Trophoblast cell (in vitro differentiated cells and primary cell): ENCODE results near the gene SBNO2.

ENCODE experiments used
- DNase-seq, 2 donors: peaks; one replicate each; pipeline ENCODE4 v3.0.0-alpha.2; 2016
- H2AFZ ChIP-seq: 2 replicates; pipeline ENCODE4 v1.6.1; 2013; ENCODE audit warnings: low read length, moderate library complexity, mild to moderate bottlenecking; ENCODE audit not compliant: insufficient read depth, poor library complexity
- H2AK5ac ChIP-seq: 2 replicates; pipeline ENCODE4 v1.6.1; 2013; ENCODE audit warnings: mild to moderate bottlenecking, low read length
- H2BK120ac ChIP-seq: 2 replicates; pipeline ENCODE4 v1.6.1; 2013; ENCODE audit warnings: low read length, mild to moderate bottlenecking, moderate library complexity; ENCODE audit not compliant: insufficient read depth, poor library complexity
- H2BK12ac ChIP-seq: 2 replicates; pipeline ENCODE4 v1.6.1; 2013; ENCODE audit warnings: mild to moderate bottlenecking, low read length, moderate library complexity
- H2BK5ac ChIP-seq: 2 replicates; pipeline ENCODE4 v1.6.1; 2013; ENCODE audit warnings: low read length, low read depth, moderate library complexity, mild to moderate bottlenecking; ENCODE audit not compliant: poor library complexity
- H3K14ac ChIP-seq: 2 replicates; pipeline ENCODE4 v1.6.1; 2013; ENCODE audit warnings: mild to moderate bottlenecking, low read length
- H3K18ac ChIP-seq: 2 replicates; pipeline ENCODE4 v1.6.1; 2013; ENCODE audit warnings: mild to moderate bottlenecking, low read length
- H3K23ac ChIP-seq: 2 replicates; pipeline ENCODE4 v1.6.1; 2013; ENCODE audit warnings: low read length
- H3K27ac ChIP-seq: 2 replicates; pipeline ENCODE4 v1.5.1; 2013; ENCODE audit warnings: low read depth, mild to moderate bottlenecking, inconsistent platforms, low read length, moderate library complexity
- H3K27me3 ChIP-seq: 2 replicates; pipeline ENCODE4 v1.6.1; 2013; ENCODE audit warnings: inconsistent platforms, mild to moderate bottlenecking, low read length, moderate library complexity; ENCODE audit not compliant: insufficient read depth
- H3K36me3 ChIP-seq, 2 experiments: 1 replicate in 1 of 2; 2 replicates in 1 of 2; pipeline ENCODE4 v1.6.1; 2013; ENCODE audit warnings: low read length in 2 of 2, mild to moderate bottlenecking in 2 of 2, moderate library complexity in 1 of 2; ENCODE audit not compliant: insufficient read depth in 2 of 2, control insufficient read depth in 1 of 2
- H3K4ac ChIP-seq: 2 replicates; pipeline ENCODE4 v1.6.1; 2013; ENCODE audit warnings: low read depth, mild to moderate bottlenecking, low read length, moderate library complexity
- H3K4me1 ChIP-seq, 2 experiments: 1 replicate in 1 of 2; 2 replicates in 1 of 2; pipeline ENCODE4 v1.6.1; 2013; ENCODE audit warnings: low read length in 2 of 2, mild to moderate bottlenecking in 2 of 2, moderate library complexity in 1 of 2; ENCODE audit not compliant: insufficient read depth in 2 of 2, control insufficient read depth in 1 of 2
- H3K4me2 ChIP-seq: 2 replicates; pipeline ENCODE4 v1.6.1; 2013; ENCODE audit warnings: inconsistent platforms, mild to moderate bottlenecking, low read length, moderate library complexity
- H3K4me3 ChIP-seq: 2 replicates; pipeline ENCODE4 v1.5.1; 2013; ENCODE audit warnings: mild to moderate bottlenecking, low read depth, low read length, inconsistent platforms
- H3K79me1 ChIP-seq: one replicate; pipeline ENCODE4 v1.6.1; 2013; ENCODE audit warnings: low read length
- H3K79me2 ChIP-seq: 2 replicates; pipeline ENCODE4 v1.6.1; 2013; ENCODE audit warnings: low read length, mild to moderate bottlenecking; ENCODE audit not compliant: control insufficient read depth, insufficient read depth, poor library complexity
- H3K9ac ChIP-seq: 2 replicates; pipeline ENCODE4 v1.6.1; 2013; ENCODE audit warnings: mild to moderate bottlenecking, low read length
- H3K9me3 ChIP-seq: 2 replicates; pipeline ENCODE4 v1.6.1; 2013; ENCODE audit warnings: low read depth, mild to moderate bottlenecking, control low read depth, inconsistent platforms, low read length; ENCODE audit not compliant: insufficient read depth
- H4K12ac ChIP-seq: 2 replicates; pipeline ENCODE4 v1.6.1; 2013; ENCODE audit warnings: low read depth, mild to moderate bottlenecking, low read length, moderate library complexity
- H4K8ac ChIP-seq: 2 replicates; pipeline ENCODE4 v1.6.1; 2013; ENCODE audit warnings: low read depth, mild to moderate bottlenecking, low read length, moderate library complexity
- H4K91ac ChIP-seq: one replicate; pipeline ENCODE4 v1.6.1; 2013; ENCODE audit warnings: low read depth, mild to moderate bottlenecking, low read length, moderate library complexity
- WGBS: extraction: QIAGEN DNeasy Blood & Tissue Kit; methylation state at CpG from one replicate; pipeline ENCODE4 v1.1.7; 2013; ENCODE audit warnings: missing lambda C conversion rate; ENCODE audit not compliant: insufficient read length, insufficient coverage; ENCODE audit errors: extremely low coverage; 5-methylcytosine and 5-hydroxymethylcytosine counted together

SBNO2 gene

DNA sequence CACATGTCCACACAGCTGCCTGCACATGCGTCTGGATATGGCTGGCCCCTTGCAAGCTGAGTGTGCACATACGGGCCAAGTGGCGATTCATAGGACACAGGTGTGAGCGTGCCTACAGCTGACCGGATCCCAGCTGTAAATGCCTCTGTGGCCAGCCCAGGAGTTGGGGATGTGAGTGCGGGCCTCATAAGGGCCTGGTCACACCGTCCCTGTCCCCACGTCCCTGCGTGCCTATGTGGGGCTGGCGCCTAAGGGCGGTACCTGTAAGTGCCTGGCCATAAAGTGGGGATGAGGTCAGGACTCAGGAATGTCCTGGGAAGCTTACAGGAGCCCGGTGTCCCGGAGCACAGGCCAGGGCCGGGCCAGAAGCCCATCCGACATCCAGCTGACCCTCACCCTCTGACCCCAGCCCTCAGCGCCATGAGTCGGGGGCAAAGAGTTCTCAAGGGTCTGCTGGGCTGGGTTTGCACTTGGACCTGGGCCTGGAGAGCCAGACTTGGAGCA lies 108.4 kb downstream of the SBNO2 start:
- peak overlapping the region; percentile 54 for H2BK120ac ChIP-seq
- peaks cover 18% of the 10 kb centered on the region for H3K79me1 ChIP-seq
- peak overlapping the region; percentile 60 for H3K4me2 ChIP-seq
- no CpG with 5 or more reads among the region's 17 CpGs for WGBS
- peak overlapping the region; percentile 77 for H4K8ac ChIP-seq
- no peaks in the 10 kb centered on the region for H3K79me2 ChIP-seq
- peak overlapping the region; percentile 67 for H3K18ac ChIP-seq
- H3K23ac ChIP-seq: no peak overlapping the region
- H3K27ac ChIP-seq: peak overlapping the region; percentile 87
- no peaks in the 10 kb centered on the region for H3K36me3 ChIP-seq
- H4K91ac ChIP-seq: peak overlapping the region; percentile 42
- H3K4me1 ChIP-seq: peaks cover 28 to 29% of the 10 kb centered on the region in 2 experiments
- H2AK5ac ChIP-seq: no peak overlapping the region
- no peak overlapping the region for H3K9ac ChIP-seq
- peaks cover 2% of the 10 kb centered on the region for H3K27me3 ChIP-seq
- no peak overlapping the region for H4K12ac ChIP-seq
- no peak overlapping the region for H2AFZ ChIP-seq
- no peak overlapping the region for H3K4ac ChIP-seq
- peak overlapping the region; percentile 23 for H3K14ac ChIP-seq
- H2BK5ac ChIP-seq: peak overlapping the region; percentile 65
- peak; percentile 99 for DNase-seq
- peak overlapping the region; percentile 52 for H2BK12ac ChIP-seq
- no peak overlapping the region for H3K4me3 ChIP-seq
- peaks cover 12% of the 10 kb centered on the region for H3K9me3 ChIP-seq

DNA sequence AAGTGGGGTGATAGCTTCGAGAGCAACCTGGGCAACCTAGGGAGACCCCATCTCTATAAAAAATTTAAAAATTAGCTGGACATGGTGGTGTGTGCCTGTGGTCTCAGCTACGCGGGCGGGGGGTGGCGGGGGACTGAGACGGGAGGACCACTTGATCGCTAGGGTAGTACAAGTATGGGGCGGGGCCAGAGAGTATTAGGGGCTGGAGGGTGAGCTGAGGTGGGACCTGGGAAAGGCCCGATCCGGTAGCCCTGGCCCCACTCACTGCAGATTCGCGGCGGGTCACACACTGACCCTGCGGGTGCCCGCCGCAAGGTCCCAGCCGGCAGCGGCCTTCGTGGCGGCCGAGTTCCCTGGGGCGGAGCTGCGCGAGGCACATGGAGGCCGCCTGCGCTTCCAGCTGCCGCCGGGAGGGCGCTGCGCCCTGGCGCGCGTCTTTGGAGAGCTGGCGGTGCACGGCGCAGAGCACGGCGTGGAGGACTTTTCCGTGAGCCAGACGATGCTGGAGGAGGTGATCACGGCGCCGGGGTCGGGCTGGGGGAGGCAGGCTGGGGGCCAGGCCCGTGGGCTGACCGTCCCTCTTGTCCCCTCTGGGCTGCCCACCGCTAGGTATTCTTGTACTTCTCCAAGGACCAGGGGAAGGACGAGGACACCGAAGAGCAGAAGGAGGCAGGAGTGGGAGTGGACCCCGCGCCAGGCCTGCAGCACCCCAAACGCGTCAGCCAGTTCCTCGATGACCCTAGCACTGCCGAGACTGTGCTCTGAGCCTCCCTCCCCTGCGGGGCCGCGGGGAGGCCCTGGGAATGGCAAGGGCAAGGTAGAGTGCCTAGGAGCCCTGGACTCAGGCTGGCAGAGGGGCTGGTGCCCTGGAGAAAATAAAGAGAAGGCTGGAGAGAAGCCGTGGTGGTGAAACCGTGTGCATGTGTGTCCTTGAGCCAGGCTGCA lies 109.1 kb downstream of the SBNO2 start:
- Histone ChIP-seq H3K36me3 (no peaks in the 10 kb centered on the region), H3K14ac (peak overlapping the region; percentile 1), H3K79me1 (peaks cover 18% of the 10 kb centered on the region), H3K23ac (no peak overlapping the region), H3K18ac (peak overlapping the region; percentile 36), H3K9ac (no peak overlapping the region), H4K8ac (peak overlapping the region; percentile 39), H2AK5ac (peak overlapping the region; percentile 20), H4K91ac (peak overlapping the region; percentile 42), H3K79me2 (no peaks in the 10 kb centered on the region), H3K27me3 (no peaks in the 10 kb centered on the region), H2BK12ac (peak overlapping the region; percentile 34), H2BK5ac (no peak overlapping the region), H4K12ac (peak overlapping the region; percentile 23), H2AFZ (no peak overlapping the region), H3K9me3 (peaks cover 12% of the 10 kb centered on the region), H3K4ac (no peak overlapping the region), H3K4me1 (peaks cover 27 to 28% of the 10 kb centered on the region in 2 experiments), H3K4me2 (peak overlapping the region; percentile 60), H3K4me3 (no peak overlapping the region), H3K27ac (peak overlapping the region; percentile 87), H2BK120ac (peak overlapping the region; percentile 3)
- WGBS: no CpG with 5 or more reads among the region's 60 CpGs
- peak; percentile 92 to 95 for DNase-seq

DNA sequence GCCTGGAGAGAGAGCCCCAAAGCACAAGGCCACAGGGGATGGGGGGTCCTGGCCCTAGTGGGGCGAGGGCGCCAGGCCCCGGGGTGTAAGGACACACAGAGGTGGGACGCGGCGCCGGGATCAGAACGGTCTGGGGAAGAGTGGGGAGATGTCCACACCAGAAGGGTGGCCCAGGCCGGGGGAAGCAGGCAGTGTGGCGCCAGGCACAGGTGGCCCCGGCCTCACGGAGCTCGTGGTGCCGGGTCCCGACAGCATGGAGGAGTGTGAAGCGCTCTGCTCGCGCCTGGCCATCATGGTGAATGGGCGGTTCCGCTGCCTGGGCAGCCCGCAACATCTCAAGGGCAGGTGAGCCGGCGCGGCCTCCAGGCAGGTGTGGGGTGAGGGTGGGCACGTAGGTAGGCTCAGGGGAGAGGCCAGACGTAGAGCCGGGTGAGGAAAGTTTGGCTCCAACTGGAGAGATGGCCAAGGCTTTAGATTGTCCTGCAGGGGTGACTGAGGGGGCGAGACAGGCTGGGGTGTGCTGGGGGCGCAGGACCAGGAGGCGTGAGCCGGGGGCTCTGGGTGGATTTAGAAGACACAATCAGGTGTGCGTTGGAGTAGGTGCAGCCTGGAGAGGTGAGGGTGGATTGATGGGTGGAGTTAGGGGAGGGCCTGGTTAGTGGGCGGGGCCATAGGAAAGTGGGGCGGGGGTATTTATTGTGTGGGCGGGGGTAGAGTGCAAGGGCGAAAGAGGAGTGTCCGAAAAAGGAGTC lies 110.0 kb downstream of the SBNO2 start:
- Histone ChIP-seq H3K23ac (no peak overlapping the region), H3K4me1 (peaks cover 27 to 28% of the 10 kb centered on the region in 2 experiments), H4K91ac (peak overlapping the region; percentile 36), H4K8ac (no peak overlapping the region), H2AFZ (no peak overlapping the region), H3K18ac (no peak overlapping the region), H2AK5ac (no peak overlapping the region), H3K79me2 (no peaks in the 10 kb centered on the region), H2BK5ac (no peak overlapping the region), H4K12ac (no peak overlapping the region), H3K27me3 (no peaks in the 10 kb centered on the region), H2BK12ac (no peak overlapping the region), H2BK120ac (no peak overlapping the region), H3K4me3 (no peak overlapping the region), H3K79me1 (peaks cover 18% of the 10 kb centered on the region), H3K4ac (no peak overlapping the region), H3K9ac (no peak overlapping the region), H3K36me3 (no peaks in the 10 kb centered on the region), H3K4me2 (no peak overlapping the region), H3K14ac (no peak overlapping the region), H3K9me3 (peaks cover 12% of the 10 kb centered on the region), H3K27ac (no peak overlapping the region)
- no CpG with 5 or more reads among the region's 37 CpGs for WGBS
- DNase-seq: peak in 1 of 2 donors; percentile 45
